H1 (cell line): Measurements from ENCODE around the gene ZNF512B. TPM values are rescaled to one million over a fixed set of nuclear protein-coding genes. Genes with fewer than 3 reads are reported as not detected.

Experiments used
- CTCF ChIA-PET: fragments of 300-600 bp; sonication (Branson Sonifier 250); formaldehyde crosslinking; loops from one replicate; lab custom pipeline; 2021; ENCODE audit not compliant: partially characterized antibody; lab: Charles Lee
- POLR2A ChIA-PET: fragments of 300-600 bp; sonication (Branson Sonifier 250); formaldehyde crosslinking; loops from one replicate; lab custom pipeline; 2021; ENCODE audit warnings: inconsistent platforms; ENCODE audit not compliant: partially characterized antibody; lab: Charles Lee
- DNase-seq, 2 experiments: peaks; one replicate each; pipeline versions ENCODE4 v3.0.0 to v3.0.0-alpha.2; 2010 to 2022; ENCODE audit warnings: low spot score in 2 of 2, low read depth in 1 of 2, mixed read lengths in 1 of 2
- FAIRE-seq: peaks from 2 replicates; lab custom pipeline; 2011; peaks lifted over from hg19 to GRCh38; lab: Jason Lieb, UNC
- H2AFZ ChIP-seq: 2 replicates; pipeline ENCODE4 v1.8.1; 2012; ENCODE audit warnings: low read length, inconsistent platforms
- H2AK5ac ChIP-seq: 2 replicates; pipeline ENCODE4 v1.6.1; 2013; ENCODE audit warnings: low read depth, low read length
- H2BK120ac ChIP-seq: replicated peaks from 2 replicates; pipeline ENCODE3; 2013; ENCODE audit warnings: low read depth, low read length, inconsistent platforms
- H2BK12ac ChIP-seq: 2 replicates; pipeline ENCODE4 v1.6.1; 2013; ENCODE audit warnings: low read depth, low read length
- H2BK15ac ChIP-seq: 2 replicates; pipeline ENCODE4 v1.6.1; 2013; ENCODE audit warnings: low read length
- H2BK20ac ChIP-seq: 2 replicates; pipeline ENCODE4 v1.6.1; 2013; ENCODE audit warnings: low read length
- H2BK5ac ChIP-seq: 2 replicates; pipeline ENCODE4 v1.6.1; 2013; ENCODE audit warnings: low read depth, low read length
- H3K14ac ChIP-seq: 2 replicates; pipeline ENCODE4 v1.6.1; 2013; ENCODE audit warnings: inconsistent platforms; ENCODE audit not compliant: insufficient read length
- H3K18ac ChIP-seq: 2 replicates; pipeline ENCODE4 v1.6.1; 2013; ENCODE audit warnings: low read length; ENCODE audit errors: extremely low read depth
- H3K23ac ChIP-seq: 2 replicates; pipeline ENCODE4 v1.6.1; 2013; ENCODE audit warnings: inconsistent platforms; ENCODE audit not compliant: insufficient read length
- H3K23me2 ChIP-seq: 2 replicates; pipeline ENCODE4 v1.6.1; 2013; ENCODE audit warnings: low read depth, low read length
- H3K27ac ChIP-seq: 2 replicates; pipeline ENCODE4 v1.6.1; 2011; ENCODE audit warnings: low read depth, low read length, inconsistent platforms
- H3K27me3 ChIP-seq, 4 experiments: replicated peaks in 1 of 4; 1 replicate in 1 of 4; 2 replicates in 3 of 4; pipeline versions ENCODE4 v1.6.1 to v1.8.1; 2011 to 2013; ENCODE audit warnings: low read length in 3 of 4, mild to moderate bottlenecking in 3 of 4, inconsistent platforms in 2 of 4, mixed read lengths in 2 of 4, moderate library complexity in 1 of 4; ENCODE audit not compliant: control insufficient read depth in 3 of 4, insufficient read depth in 3 of 4; ENCODE audit errors: extremely low read depth in 1 of 4
- H3K36me3 ChIP-seq, 4 experiments: 2 replicates each; pipeline versions ENCODE4 v1.6.1 to v1.8.1; 2011 to 2013; ENCODE audit warnings: mild to moderate bottlenecking in 4 of 4, low read length in 3 of 4, moderate library complexity in 2 of 4, control low read depth in 1 of 4, inconsistent platforms in 1 of 4; ENCODE audit not compliant: insufficient read depth in 4 of 4, control insufficient read depth in 2 of 4
- H3K4ac ChIP-seq: replicated peaks from 2 replicates; pipeline ENCODE3; 2013; ENCODE audit warnings: low read length, low read depth, mixed read lengths, inconsistent platforms; ENCODE audit not compliant: insufficient read length
- H3K4me1 ChIP-seq, 4 experiments: replicated peaks in 1 of 4; 1 replicate in 1 of 4; 2 replicates in 3 of 4; pipeline versions ENCODE4 v1.6.1 to v1.8.1; 2011 to 2013; ENCODE audit warnings: low read length in 3 of 4, inconsistent platforms in 2 of 4, mixed read lengths in 1 of 4; ENCODE audit not compliant: insufficient read depth in 4 of 4, control insufficient read depth in 3 of 4
- H3K4me2 ChIP-seq, 2 experiments: 2 replicates each; pipeline versions ENCODE4 v1.6.1 to v1.8.1; 2011 to 2013; ENCODE audit warnings: low read depth in 2 of 2, low read length in 2 of 2, control low read depth in 1 of 2, inconsistent platforms in 1 of 2, mild to moderate bottlenecking in 1 of 2; ENCODE audit not compliant: insufficient read depth in 1 of 2
- H3K4me3 ChIP-seq, 4 experiments: fragments of 200-600, 300-600 bp in 1 of 4; sonication (generic), shearing (Covaris generic), sonication (Bioruptor Twin) in 1 of 4; 2 replicates each; pipeline versions ENCODE4 v1.5.1 to v1.8.1; 2011 to 2016; ENCODE audit warnings: low read length in 4 of 4, low read depth in 3 of 4, control low read depth in 2 of 4, inconsistent platforms in 2 of 4, mild to moderate bottlenecking in 2 of 4, mixed read lengths in 1 of 4, moderate library complexity in 1 of 4; ENCODE audit not compliant: insufficient read depth in 2 of 4; ENCODE audit errors: extremely low read depth in 1 of 4
- H3K56ac ChIP-seq: replicated peaks from 2 replicates; pipeline ENCODE3; 2013; ENCODE audit warnings: low read depth, mild to moderate bottlenecking, mixed read lengths, low read length, inconsistent platforms; ENCODE audit not compliant: insufficient read length
- H3K79me1 ChIP-seq: 2 replicates; pipeline ENCODE4 v1.6.1; 2013; ENCODE audit warnings: low read depth, low read length, control low read depth
- H3K79me2 ChIP-seq, 2 experiments: 2 replicates each; pipeline versions ENCODE4 v1.6.1 to v1.8.1; 2012 to 2013; ENCODE audit warnings: low read length in 2 of 2, mild to moderate bottlenecking in 2 of 2, inconsistent platforms in 1 of 2; ENCODE audit not compliant: insufficient read depth in 2 of 2, control insufficient read depth in 1 of 2
- H3K9ac ChIP-seq, 4 experiments: replicated peaks in 1 of 4; 1 replicate in 1 of 4; 2 replicates in 3 of 4; pipeline versions ENCODE4 v1.6.1 to v1.8.1; 2011 to 2013; ENCODE audit warnings: low read depth in 3 of 4, low read length in 3 of 4, control low read depth in 2 of 4, mild to moderate bottlenecking in 2 of 4, moderate library complexity in 2 of 4, inconsistent platforms in 1 of 4; ENCODE audit errors: extremely low read depth in 1 of 4
- H3K9me3 ChIP-seq, 2 experiments: 2 replicates each; pipeline versions ENCODE4 v1.6.1 to v1.8.1; 2012 to 2013; ENCODE audit warnings: mild to moderate bottlenecking in 2 of 2, moderate library complexity in 2 of 2, control low read depth in 1 of 2, inconsistent platforms in 1 of 2, low read depth in 1 of 2, low read length in 1 of 2, mixed read lengths in 1 of 2; ENCODE audit not compliant: insufficient read depth in 2 of 2
- H4K20me1 ChIP-seq, 2 experiments: replicated peaks in 1 of 2; 2 replicates each; pipeline versions ENCODE3 to v1.8.1; 2011 to 2013; ENCODE audit warnings: inconsistent platforms in 2 of 2, low read length in 2 of 2, mild to moderate bottlenecking in 1 of 2; ENCODE audit not compliant: insufficient read depth in 2 of 2, control insufficient read depth in 1 of 2
- H4K5ac ChIP-seq: 2 replicates; pipeline ENCODE4 v1.6.1; 2013; ENCODE audit warnings: low read length, low read depth, mixed read lengths, inconsistent platforms; ENCODE audit not compliant: insufficient read length
- H4K8ac ChIP-seq: 2 replicates; pipeline ENCODE4 v1.8.0; 2013; ENCODE audit warnings: mild to moderate bottlenecking, moderate library complexity, low read length, inconsistent platforms; ENCODE audit not compliant: insufficient read depth; ENCODE audit errors: extremely low read depth
- H4K91ac ChIP-seq: replicated peaks from 2 replicates; pipeline ENCODE3; 2013; ENCODE audit warnings: low read length, mixed read lengths, inconsistent platforms; ENCODE audit not compliant: insufficient read length
- CEBPB ChIP-seq: IDR thresholded peaks from 2 replicates; pipeline ENCODE4 v1.6.1; 2012; ENCODE audit warnings: low read depth, low read length
- KDM5A ChIP-seq: fragments of 200-600 bp; IDR thresholded peaks from 2 replicates; pipeline ENCODE4 v1.7.1; 2012; ENCODE audit warnings: mild to moderate bottlenecking, low read length, inconsistent platforms, mixed read lengths
- MAX ChIP-seq: IDR thresholded peaks from 2 replicates; pipeline ENCODE4 v1.6.1; 2012; ENCODE audit warnings: inconsistent platforms
- NANOG ChIP-seq: IDR thresholded peaks from 2 replicates; pipeline ENCODE4 v1.6.1; 2011; ENCODE audit warnings: low read length, low read depth, mild to moderate bottlenecking, inconsistent platforms; ENCODE audit not compliant: insufficient read depth, poor library complexity, severe bottlenecking
- POLR2AphosphoS5 ChIP-seq: IDR thresholded peaks from 2 replicates; pipeline ENCODE4 v1.6.1; 2011; ENCODE audit warnings: low read depth, low read length
- WGBS, 2 experiments: shearing (Covaris generic) in 1 of 2; methylation state at CpG; one replicate each; pipeline versions ENCODE4 v1.1.6 to v1.1.7; 2013 to 2015; ENCODE audit warnings: low lambda C conversion rate in 2 of 2, mixed read lengths in 2 of 2, inconsistent platforms in 1 of 2, low coverage in 1 of 2, missing lambda C conversion rate in 1 of 2; ENCODE audit not compliant: insufficient replicate concordance in 2 of 2, insufficient coverage in 1 of 2, insufficient read length in 1 of 2; ENCODE audit errors: extremely low coverage in 1 of 2, missing lambda C conversion rate in 1 of 2; 5-methylcytosine and 5-hydroxymethylcytosine counted together
- polyA plus RNA-seq, 7 experiments: library from polyadenylated mRNA; depleted of rRNA in 3 of 7; stranded (reverse) in 5 of 7; unstranded in 2 of 7; fragments of >200 nt in 5 of 7; fragments of 200-250 nt in 2 of 7; gene quantifications; 1 replicate in 5 of 7; 2 replicates in 1 of 7; 4 replicates in 1 of 7; pipeline versions ENCODE4 v1.2.1 to v1.2.3, GENCODE V29; 2011 to 2013; ENCODE audit warnings: missing spikeins in 2 of 7, mixed read lengths in 2 of 7
- total RNA-seq: library from RNA; stranded (reverse); fragmentation: NEBNext Ultra II Directional; extraction: Animal tissue kit (Norgen Biotek cat#: 25700); gene quantifications from 2 replicates; pipeline ENCODE4 v1.2.1, GENCODE V29; 2021

The ZNF512B gene
- total and polyA plus RNA-seq, 2 of the 8 experiments (the other 6 are each of a cell fraction or from before 2014, with no cell fraction given), result 7.3 to 26.6 TPM

- H4K20me1 ChIP-seq, result peaks cover 4 to 21% of the 10 kb centered on the region in 2 experiments
- H3K18ac ChIP-seq, result no peak overlapping the region
- no peaks in the 10 kb centered on the region for H3K27me3 ChIP-seq
- H3K14ac ChIP-seq, result no peak overlapping the region
- peaks cover 0 to 5% (median 0%) of the 10 kb centered on the region in 4 experiments; a peak in 2 of 8 replicates for H3K36me3 ChIP-seq
- H2BK20ac ChIP-seq, result no peak overlapping the region
- H3K27ac ChIP-seq, result no peak overlapping the region
- H3K4me2 ChIP-seq, result no peak overlapping the region; a peak in 1 of 4 replicates
- no peak for DNase-seq
- no peak overlapping the region for H3K23ac ChIP-seq
- H3K9me3 ChIP-seq, result no peaks in the 10 kb centered on the region
- no peak overlapping the region for H2AK5ac ChIP-seq
- H3K4me1 ChIP-seq, result peaks cover 0 to 18% (median 9%) of the 10 kb centered on the region in 4 experiments; a peak in 6 of 7 replicates
- FAIRE-seq, result no peak
- no peak overlapping the region for H3K4ac ChIP-seq
- H2BK12ac ChIP-seq, result no peak overlapping the region
- ChIA-PET CTCF (interaction anchor here (0.8 to 7.7 kb wide), 3 partner anchors 14 to 36 kb away, joined by 3 to 58 read pairs (median 57); no protein-coding TSS in a partner anchor), POLR2A (interaction anchor here (0.7 to 7.8 kb wide), 2 partner anchors 9 to 18 kb away, joined by 4 to 68 read pairs; partner anchors contain the start of gene UCKL1)
- H2BK15ac ChIP-seq, result no peak overlapping the region
- no peaks in the 10 kb centered on the region for H3K79me2 ChIP-seq
- H3K23me2 ChIP-seq, result peaks cover 12% of the 10 kb centered on the region
- TF ChIP-seq NANOG, result no peak
- no peak for TF ChIP-seq POLR2AphosphoS5
- TF ChIP-seq KDM5A, result no peak
- no peak for TF ChIP-seq MAX
- TF ChIP-seq CEBPB, result no peak
- H3K79me1 ChIP-seq, result 0 out of 2 replicates have a peak, but pooled peaks cover 2% of the 10 kb centered on the region
- H4K91ac ChIP-seq, result no peak overlapping the region
- no peak overlapping the region for H3K56ac ChIP-seq
- no peak overlapping the region for H2BK120ac ChIP-seq
- WGBS, 2 experiments, result 89% methylated on average over 14 of the region's 14 CpGs; no CpG with 5 or more reads in 1 of the 2 experiments
- H2AFZ ChIP-seq, result no peak overlapping the region
- H4K8ac ChIP-seq, result no peak overlapping the region; the same call in 1 of the 2 replicates
- H2BK5ac ChIP-seq, result no peak overlapping the region
- no peak overlapping the region for H4K5ac ChIP-seq
- no peak overlapping the region for H3K4me3 ChIP-seq
- no peak overlapping the region for H3K9ac ChIP-seq
Measured at GRCh38 chr20:63937596-63937995, 32.1 kb downstream of the ZNF512B start.
